Measurements from ENCODE around the gene FSTL1.

Gene FSTL1

GRCh38 chr3:120438216-120438615, 12.6 kb downstream of the FSTL1 start:
- no peak for DNase-seq

DNA sequence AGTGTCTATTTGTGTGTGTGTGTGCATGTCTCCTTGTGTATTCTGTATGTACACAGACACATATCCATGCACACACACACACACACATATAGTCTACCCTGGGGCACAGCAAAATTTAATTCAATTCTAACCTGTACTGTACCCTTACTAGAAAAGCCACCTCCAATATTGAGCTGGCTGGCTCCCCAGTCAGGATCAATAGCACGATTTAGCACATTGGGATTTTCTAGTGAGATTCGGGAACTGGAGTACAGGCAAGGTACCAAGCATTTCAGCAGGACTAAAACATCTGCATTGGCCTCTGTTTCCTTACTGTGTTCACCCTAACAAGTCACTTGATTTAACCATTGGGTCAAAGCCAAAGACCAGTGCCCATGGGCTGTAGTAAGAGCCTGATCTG, 13.2 kb downstream of the FSTL1 start:
- DNase-seq, result no peak

DNA sequence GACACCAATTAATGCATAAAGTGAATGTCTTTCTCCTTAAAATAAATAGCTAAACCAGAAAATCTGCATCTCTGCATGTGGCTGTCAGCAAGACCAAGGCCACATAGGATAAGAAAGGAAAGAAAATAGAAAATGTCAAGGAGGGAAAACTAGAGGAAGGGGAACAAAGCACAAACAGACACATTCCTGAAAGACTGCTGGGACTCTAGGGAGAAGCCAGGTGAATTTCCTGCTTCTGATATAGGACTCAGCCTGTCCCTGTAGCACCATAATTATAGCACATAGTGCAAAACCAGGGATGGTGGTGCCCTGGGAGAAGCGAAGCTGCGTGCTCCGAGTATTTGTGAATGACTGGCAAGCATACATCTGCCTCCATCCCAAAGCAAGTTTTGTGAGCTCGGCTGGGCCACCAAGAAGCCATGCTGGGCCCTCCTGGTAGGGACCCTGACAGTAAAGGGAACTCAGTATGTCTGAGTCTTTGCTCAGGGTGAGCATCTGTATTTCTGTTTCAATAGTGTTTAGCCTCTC, 14.2 kb downstream of the FSTL1 start:
- no peak for DNase-seq

DNA sequence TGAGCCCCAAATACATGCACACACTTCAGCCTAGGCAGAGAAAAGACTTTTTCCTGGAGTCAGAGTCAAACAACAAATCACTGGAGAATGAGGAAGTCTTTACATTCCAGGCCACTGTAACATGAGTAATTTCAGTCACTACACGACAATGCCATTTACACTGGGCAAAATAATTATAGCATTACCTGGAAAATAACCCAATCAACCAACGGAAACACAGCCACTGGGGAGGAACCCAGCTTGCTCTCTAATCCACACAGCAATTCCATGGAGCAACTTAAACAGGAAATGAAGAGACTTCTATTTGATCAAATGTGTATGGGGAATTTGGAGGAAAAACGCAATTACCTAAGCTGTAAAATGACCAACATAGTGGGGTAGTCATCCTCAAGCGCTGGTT, 15.2 kb downstream of the FSTL1 start:
- DNase-seq, result no peak

DNA sequence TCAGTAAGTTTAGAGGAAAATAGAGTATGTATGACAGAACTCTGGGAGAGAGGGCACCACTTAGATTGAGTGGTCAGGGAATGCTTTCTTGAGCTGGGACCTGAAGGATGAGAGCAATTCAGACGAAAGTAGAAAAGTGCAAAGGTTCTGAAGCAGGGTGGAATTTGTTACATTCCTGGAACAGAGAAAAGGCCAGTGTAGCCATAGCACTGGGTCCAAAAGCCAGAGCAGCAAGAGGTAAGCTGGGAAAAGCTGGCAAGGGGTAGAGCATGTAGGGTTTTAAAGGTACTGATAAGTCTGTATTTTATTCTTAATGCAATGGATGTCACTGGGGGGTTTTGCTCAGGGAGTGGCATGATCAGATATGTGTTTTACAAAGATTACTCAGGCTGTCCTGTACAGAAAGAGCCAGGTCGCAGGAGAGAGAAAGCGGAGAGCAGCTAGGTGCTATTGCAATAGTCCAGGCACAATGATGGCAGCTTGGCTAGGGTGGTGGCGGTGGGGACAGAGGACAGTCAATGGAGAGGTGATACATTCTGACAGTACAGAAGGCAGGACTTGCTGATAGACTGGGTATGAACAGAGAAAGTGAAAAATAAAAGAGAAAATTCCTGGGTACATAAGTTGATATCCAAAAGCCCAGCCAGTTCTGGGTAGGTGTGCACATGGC, 17.0 kb downstream of the FSTL1 start:
- DNase-seq, result no peak

DNA sequence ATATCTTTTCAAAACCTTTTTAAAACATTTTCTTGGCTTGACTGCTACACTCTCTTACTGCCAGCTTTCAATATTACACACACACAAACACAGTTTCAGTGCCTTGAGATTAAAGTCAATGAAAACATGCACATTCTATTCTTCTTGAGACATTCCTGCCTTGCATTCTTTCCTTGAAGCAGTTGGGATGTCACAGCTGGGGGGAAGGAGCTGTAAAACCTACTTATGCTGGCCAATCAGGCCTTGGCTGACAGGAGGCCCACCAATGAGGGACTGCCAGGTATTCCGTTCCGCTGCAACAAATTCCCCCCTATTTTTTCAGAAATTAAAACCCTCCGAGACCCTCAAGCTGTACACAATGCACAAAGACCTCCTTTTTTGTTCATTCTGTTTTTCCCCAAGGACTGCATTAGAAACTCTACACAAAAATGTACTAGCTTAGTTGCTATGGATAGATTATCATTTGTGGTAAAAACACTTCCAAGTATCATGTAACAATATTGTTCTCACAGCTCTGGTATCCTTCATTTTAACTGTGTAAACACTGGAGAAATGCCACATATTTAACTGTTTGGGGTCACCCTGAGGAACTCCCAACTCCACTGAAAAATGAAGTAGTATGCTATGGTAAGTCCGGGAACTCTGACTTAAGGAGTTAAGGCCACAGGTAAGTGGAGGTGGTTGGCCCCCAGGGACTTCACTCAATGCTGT, 18.5 kb downstream of the FSTL1 start:
- DNase-seq, result no peak

- no peak for DNase-seq
Measured at GRCh38 chr3:120429921-120430361, 20.9 kb downstream of the FSTL1 start.

GRCh38 chr3:120428924-120429323, 21.9 kb downstream of the FSTL1 start:
- no peak for DNase-seq

- no peak for DNase-seq
Measured at GRCh38 chr3:120427201-120427600, 23.6 kb downstream of the FSTL1 start.

GRCh38 chr3:120425572-120426250, 25.1 kb downstream of the FSTL1 start:
- DNase-seq, result no peak

- no peak for DNase-seq
Measured at GRCh38 chr3:120424976-120425570, 25.7 kb downstream of the FSTL1 start.

DNA sequence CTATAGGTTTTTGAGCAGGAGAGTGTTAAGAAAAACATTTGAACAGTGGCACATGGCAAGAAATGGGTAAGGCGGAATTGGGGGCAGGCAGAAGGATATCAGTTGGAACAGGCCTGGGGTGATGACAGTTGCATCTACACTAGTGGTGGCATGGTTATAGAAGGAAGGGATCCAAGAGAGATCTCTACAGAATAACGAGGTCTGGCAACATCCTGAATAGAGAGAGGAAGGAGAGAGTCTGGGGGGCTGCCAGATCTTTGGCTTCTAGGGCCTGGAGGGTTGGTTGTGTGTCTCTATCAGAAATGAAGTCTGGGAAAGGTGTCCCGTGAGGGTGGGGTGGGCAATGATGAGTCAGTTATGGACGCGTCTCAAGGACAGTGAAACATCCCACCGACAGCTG, 26.3 kb downstream of the FSTL1 start:
- DNase-seq, result no peak

- DNase-seq, result no peak
Measured at GRCh38 chr3:120423432-120423831, 27.4 kb downstream of the FSTL1 start.

- DNase-seq, result no peak
Measured at GRCh38 chr3:120421926-120422325, 28.9 kb downstream of the FSTL1 start.

DNA sequence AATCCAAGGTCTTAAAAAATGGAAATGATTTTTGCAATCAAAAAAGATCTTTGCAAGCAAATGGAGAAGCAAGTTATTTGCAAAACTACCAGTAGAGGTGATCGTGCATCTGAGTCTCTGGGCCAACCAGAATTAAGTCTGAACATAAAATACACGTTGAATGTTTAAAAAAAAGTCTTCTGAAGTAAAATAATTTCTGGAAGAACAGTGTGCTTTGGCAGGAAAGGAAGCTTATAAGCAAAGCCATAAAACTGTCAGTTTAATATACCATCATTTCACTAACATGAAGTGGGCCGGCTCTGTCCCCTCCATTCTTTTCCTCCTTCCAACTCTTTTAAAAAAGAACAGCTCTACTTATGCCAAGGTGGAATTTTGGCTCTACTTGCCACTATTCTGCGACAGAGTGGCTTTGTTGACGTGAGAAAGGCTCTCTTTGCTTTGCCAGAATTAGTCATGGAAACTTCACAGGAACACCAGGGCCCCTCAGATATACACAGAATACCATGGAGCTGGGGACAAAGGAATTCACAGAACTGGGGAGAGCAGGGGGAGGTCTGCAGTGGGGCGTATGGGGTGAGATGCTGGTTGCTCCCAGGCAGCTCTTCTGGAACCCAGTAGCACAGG, 29.8 kb downstream of the FSTL1 start:
- DNase-seq, result no peak

DNA sequence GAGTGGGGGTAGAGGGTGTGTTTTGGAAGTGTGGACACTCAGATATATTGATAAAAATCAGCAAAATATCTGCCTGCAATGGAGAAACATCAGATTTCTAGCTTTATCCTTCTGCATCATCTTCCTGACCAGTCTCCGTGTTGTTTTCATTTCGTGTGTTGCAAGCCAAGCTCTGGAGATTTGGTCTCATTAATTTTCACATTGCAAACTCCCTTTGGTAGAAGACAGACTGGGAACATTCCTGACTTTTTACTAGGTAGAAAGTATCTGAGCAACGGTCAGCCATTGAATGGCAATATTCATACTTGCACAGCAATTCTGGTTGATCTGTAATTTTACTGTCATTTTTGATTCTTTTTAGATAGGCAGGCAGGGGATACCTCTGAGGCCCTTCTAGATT, 30.4 kb downstream of the FSTL1 start:
- DNase-seq, result no peak

GRCh38 chr3:120419797-120420196, 31.0 kb downstream of the FSTL1 start:
- DNase-seq, result no peak

- peak; percentile 54 for DNase-seq
Measured at GRCh38 chr3:120418866-120419490, 31.8 kb downstream of the FSTL1 start.

DNA sequence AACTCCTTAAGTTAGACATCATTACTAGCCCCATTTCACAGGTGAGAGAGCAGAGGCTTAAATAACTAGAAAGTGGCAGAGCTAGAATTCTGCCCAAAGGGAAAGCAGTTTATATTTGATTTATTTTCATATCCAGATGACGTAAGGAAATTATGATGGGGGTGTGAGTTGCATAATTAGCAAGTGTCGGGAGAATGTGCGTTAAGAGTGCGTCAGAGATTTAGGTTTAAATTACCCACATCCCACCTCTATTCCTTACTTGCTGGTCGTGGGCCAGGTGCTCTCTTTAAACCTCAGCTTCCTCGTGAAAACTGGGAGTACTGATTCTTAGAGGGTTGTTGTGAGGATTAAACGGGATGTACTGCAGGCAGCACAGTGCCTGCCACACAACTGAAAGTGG, 32.3 kb downstream of the FSTL1 start:
- DNase-seq, result no peak

DNA sequence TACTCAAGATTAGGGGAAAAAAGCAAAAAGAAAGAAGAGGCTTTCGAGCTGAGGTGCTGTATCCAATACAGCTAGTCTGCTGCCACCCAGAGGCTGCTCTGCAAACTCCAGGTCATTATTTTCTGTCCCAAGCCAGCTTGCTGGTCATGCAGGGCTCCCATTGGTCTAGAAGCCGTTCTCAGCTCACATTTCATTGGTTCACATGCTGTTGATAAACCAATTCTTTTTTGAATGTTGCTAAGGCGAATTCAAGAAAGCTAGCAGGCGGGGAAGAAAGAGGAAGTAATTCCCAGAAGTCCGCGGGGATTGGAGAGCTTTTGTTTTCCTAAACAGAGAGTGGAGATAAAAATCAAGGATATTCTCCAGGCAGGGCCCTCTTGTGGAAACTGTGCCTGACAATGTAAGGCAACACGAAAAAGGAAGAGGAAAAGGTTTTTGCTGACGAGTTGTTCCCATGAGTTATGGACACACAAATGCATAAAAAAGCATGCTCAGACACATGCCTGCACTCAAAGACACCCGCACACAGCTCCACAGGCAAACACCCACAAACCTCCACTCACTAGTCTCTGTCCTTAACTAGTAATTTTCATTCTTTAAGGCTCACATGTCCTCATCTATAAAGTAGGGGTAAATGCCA, 33.4 kb downstream of the FSTL1 start:
- DNase-seq, result peak; percentile 92

- DNase-seq, result no peak
Measured at GRCh38 chr3:120416868-120417267, 33.9 kb downstream of the FSTL1 start.

- DNase-seq, result no peak
Measured at GRCh38 chr3:120415756-120416155, 35.0 kb downstream of the FSTL1 start.

Measured in GF-D8 (cell line).